GM19099 (cell line): ENCODE data around the gene DCDC2B.
A peak's percentile ranks its signal among the peaks of the same experiment; 100 is the strongest.

ENCODE experiments used
- POLR2A ChIP-seq: IDR thresholded peaks from 3 replicates; pipeline ENCODE4 v1.6.1; 2011; ENCODE audit warnings: low read depth; ENCODE audit not compliant: insufficient read length; ENCODE audit errors: extremely low read depth

The DCDC2B gene

GRCh38 chr1:32187850-32188249, 21.0 kb upstream of the DCDC2B start:
- no peak for TF ChIP-seq POLR2A

GRCh38 chr1:32192220-32192948, 16.5 kb upstream of the DCDC2B start:
- no peak for TF ChIP-seq POLR2A

GRCh38 chr1:32194984-32195383, 13.9 kb upstream of the DCDC2B start:
- no peak for TF ChIP-seq POLR2A

- TF ChIP-seq POLR2A = no peak
Measured at GRCh38 chr1:32195531-32195930, 13.4 kb upstream of the DCDC2B start.

GRCh38 chr1:32195972-32196823, 12.7 kb upstream of the DCDC2B start:
- no peak for TF ChIP-seq POLR2A

- TF ChIP-seq POLR2A = no peak
Measured at GRCh38 chr1:32197074-32197473, 11.8 kb upstream of the DCDC2B start.

GRCh38 chr1:32197837-32198236, 11.1 kb upstream of the DCDC2B start:
- no peak for TF ChIP-seq POLR2A

GRCh38 chr1:32198237-32199042, 10.4 kb upstream of the DCDC2B start:
- TF ChIP-seq POLR2A = peak; percentile 30

GRCh38 chr1:32199043-32199716, 9.7 kb upstream of the DCDC2B start:
- no peak for TF ChIP-seq POLR2A

- TF ChIP-seq POLR2A = no peak
Measured at GRCh38 chr1:32199717-32200072, 9.2 kb upstream of the DCDC2B start.

- TF ChIP-seq POLR2A = no peak
Measured at GRCh38 chr1:32200226-32201010, 8.5 kb upstream of the DCDC2B start, which contains the start of gene CCDC28B. TSS of gene CCDC28B (plus strand) at chr1:32200595. CDS start at chr1:32201936, 1,341 bp downstream.

- TF ChIP-seq POLR2A = peak; percentile 52
Measured at GRCh38 chr1:32201011-32201855, 7.7 kb upstream of the DCDC2B start.

- TF ChIP-seq POLR2A = no peak
Measured at GRCh38 chr1:32204943-32205361, 3.9 kb upstream of the DCDC2B start.
